Measurements from ENCODE around the gene CYP2C8.
"Not testable (repeated sequence)": the region's sequence is repeated elsewhere in the genome, so short reads cannot be mapped to it uniquely, and the experiment has no call there.

CYP2C8 gene

DNA sequence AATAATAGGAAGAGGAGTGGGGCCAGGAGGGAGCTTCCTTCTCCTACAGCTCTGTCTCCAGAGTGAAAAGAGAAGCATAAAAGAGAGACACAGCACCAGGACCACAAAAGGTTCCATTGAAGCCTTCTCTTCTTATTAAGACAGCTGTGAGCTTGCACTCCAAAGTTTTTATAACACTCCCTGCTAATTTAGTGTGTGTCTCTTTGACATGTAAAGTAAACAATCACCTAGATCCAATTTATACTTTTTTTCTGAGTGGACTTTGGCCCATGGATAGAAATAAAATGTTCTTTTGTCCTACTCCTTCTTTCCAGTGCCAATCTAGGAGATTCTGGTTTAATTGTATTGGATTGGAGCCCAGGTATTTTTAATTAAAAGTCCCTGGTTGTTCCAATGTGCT is at the start of gene CYP2C8:
Gene CYP2C8 (minus strand): TSS at position 212 of the 400 bp plus-strand sequence. CDS start 95 bp downstream, at position 117.
- DNase-seq (ENCODE audit: low spot score) = no peak

DNA sequence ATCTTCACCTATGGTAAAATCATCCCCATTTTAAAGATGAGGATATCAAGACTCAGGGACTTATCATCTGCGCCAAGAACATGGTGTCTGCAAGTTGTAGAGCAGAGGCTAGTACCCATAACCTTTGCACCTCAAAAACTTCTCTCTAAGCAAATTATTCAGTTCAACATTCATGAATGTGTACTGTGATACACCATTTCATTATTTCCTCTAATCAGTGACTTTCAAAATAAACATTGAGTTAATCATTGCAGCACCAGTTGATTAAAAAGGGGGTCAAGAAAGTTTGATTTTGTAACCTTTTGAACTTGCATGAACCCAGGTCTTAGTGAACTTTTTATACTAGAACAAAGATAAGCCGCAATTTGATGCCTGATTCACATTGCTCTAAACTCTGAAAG is 47.6 kb upstream of the CYP2C8 start:
- no peak for DNase-seq (ENCODE audit: low spot score)

DNA sequence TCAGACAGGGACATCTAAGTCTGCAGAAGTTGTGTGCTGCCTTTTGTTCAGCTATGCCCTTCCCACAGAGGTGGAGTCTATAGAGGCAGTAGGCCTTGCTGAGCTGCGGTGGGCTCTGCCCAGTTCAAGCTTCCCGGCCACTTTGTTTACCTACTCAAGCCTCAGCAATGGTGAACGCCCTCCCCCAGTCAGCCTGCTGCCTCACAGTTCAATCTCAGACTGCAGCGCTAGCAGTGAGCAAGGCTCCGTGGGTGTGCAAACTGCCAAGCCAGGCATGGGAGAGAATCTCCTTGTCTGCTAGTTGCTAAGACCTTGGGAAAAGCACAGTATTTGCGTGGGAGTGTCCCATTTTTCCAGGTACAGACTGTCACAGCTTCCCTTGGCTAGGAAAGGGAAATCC is 41.5 kb upstream of the CYP2C8 start:
- DNase-seq (ENCODE audit: low spot score) = not testable (repeated sequence)

DNA sequence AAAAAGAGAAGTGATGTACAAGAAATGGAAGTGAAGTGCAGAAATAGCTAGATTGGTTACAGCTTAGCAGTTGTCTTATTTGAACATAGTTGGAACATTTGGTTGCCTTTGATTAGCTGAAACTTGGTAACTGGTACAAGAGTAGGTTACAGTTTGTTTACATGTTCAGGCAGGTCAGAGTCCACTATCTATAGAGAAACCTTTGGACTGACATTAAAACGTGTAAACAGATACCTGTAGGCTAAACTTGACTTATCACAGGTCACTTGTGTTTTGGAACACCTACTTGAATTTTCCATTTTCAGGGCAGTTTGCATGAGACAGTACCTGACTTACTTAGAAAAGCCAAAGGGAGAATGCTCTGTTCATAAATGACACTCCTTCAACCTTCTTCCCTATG is 28.5 kb upstream of the CYP2C8 start:
- DNase-seq (ENCODE audit: low spot score) = no peak

- no peak for DNase-seq (ENCODE audit: low spot score)
These were observed 26.8 kb upstream of the CYP2C8 start for GRCh38 chr10:95096143-95096542.

GRCh38 chr10:95079626-95080025 is 10.3 kb upstream of the CYP2C8 start:
- DNase-seq (ENCODE audit: low spot score) = not testable (repeated sequence)

GRCh38 chr10:95077556-95077955 is 8.3 kb upstream of the CYP2C8 start:
- DNase-seq (ENCODE audit: low spot score) = no peak

- no peak for DNase-seq (ENCODE audit: low spot score)
These were observed 1.9 kb upstream of the CYP2C8 start for GRCh38 chr10:95071107-95071660.

DNA sequence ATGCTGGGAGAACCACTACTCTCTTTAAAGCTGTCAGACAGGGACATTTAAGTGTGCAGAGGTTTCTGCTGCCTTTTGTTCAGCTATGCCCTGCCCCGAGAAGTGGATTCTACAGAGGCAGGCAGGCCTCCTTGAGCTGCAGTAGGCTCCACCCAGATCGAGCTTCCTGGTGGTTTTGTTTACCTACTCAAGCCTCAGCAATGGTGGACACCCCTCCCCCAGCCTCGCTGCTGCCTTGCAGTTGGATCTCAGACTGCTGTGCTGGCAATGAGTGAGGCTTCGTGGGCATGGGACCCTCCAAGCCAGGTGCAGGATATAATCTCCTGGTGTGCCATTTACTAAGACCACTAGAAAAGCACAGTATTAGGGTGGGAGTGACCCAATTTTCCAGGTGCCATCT is 5.2 kb downstream of the CYP2C8 start:
- not testable (repeated sequence) for DNase-seq (ENCODE audit: low spot score)

DNA sequence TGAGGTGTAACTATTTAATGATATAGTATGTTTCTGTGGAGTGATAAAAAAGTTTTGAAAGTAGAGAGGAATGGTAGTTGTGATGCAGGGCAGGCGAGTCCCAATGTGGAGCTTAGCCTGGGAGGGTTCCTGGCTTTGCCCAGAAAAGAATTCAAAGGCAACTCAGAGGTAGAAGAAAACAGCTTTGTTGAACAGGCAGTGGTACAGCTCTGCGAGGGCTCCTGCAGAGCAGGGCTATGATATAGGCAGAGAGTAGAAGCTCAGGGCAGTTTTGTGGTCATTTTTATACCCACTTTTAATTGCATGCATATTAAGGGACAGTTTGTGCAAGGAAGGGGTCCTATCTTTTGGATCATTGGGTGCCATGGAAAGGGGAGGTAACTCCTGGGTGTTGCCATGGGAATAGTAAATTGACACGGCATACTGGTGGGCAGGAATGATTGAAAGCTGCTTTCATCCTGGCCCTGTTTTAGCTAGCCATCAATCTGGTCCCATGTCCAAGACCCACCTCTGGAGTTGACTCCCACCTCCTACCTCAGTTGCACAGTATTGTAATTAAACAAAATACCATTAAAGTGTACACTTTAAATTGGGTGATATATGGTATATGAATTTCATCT is 12.4 kb downstream of the CYP2C8 start:
- no peak for DNase-seq (ENCODE audit: low spot score)

DNA sequence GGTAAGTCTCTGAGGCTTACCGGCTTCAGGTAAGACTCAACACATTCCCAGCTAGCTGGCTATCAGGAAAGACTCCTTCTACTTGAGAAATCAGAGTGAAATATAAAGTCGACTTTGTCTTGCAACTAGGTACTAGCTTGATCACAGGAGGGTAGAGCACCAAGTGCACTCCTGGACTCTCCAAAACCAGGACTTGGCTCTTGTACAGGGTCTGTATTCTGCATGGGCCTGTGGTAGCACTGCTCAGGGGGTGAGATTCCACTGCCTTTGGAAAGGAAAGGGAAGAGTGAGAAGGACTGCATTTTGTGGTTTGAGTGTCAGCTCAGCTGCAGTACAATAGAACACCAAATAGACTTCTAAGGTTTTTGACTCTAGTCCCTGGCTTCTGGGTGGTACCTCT is 19.4 kb downstream of the CYP2C8 start:
- no peak for DNase-seq (ENCODE audit: low spot score)

DNA sequence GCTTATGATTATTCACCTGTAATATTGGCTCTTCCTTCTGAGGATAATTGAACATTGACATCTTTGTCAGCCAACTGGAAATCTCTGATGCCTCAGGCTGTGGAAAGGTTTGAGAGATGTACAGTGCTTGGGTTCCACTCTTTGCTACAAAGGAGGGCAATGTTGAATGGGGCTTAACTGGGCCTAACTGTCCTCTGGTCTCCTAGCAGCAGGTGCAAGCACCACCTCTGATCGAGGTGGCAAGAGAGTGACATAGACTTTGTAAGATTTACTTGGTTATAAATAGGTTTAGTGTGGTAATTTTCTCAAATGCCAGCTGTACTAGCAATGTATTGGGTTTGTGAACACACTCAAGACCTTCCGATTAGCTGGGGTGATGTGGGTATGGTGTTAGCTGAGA is 21.1 kb downstream of the CYP2C8 start:
- no peak for DNase-seq (ENCODE audit: low spot score)

GRCh38 chr10:95039281-95039680 is 30.0 kb downstream of the CYP2C8 start:
- no peak for DNase-seq (ENCODE audit: low spot score)

GRCh38 chr10:95035332-95036295 is 33.7 kb downstream of the CYP2C8 start:
- DNase-seq (ENCODE audit: low spot score) = no peak

- DNase-seq (ENCODE audit: low spot score) = no peak
These were observed 34.9 kb downstream of the CYP2C8 start for GRCh38 chr10:95034401-95034800.

- DNase-seq (ENCODE audit: low spot score) = no peak
These were observed 37.6 kb downstream of the CYP2C8 start for GRCh38 chr10:95031656-95032055.

- DNase-seq (ENCODE audit: low spot score) = no peak
These were observed 42.8 kb downstream of the CYP2C8 start for GRCh38 chr10:95026461-95026860.

- no peak for DNase-seq (ENCODE audit: low spot score)
These were observed 71.5 kb downstream of the CYP2C8 start for GRCh38 chr10:94997741-94998174.

DNA sequence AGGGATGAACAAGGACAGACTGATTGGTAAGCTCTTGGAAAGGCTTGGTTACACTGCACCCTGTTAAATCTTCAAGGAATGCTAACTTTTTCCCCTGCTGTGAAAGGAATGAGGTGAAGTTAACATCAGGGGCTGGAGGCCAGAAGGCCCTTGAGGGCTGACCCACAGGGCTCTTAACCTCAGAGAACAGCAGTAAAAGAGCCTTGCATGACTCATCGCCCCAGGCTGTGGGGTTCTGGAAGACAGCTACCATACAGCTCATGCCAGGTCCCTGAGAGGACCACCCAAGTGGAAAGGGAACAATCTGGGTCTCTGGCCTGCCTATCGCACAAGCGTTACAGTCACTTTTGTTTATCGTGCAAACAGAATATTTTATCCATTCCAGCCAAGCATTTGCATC is 76.5 kb downstream of the CYP2C8 start:
- no peak for DNase-seq (ENCODE audit: low spot score)

- DNase-seq (ENCODE audit: low spot score) = no peak
These were observed 77.9 kb downstream of the CYP2C8 start for GRCh38 chr10:94991243-94991888.

DNA sequence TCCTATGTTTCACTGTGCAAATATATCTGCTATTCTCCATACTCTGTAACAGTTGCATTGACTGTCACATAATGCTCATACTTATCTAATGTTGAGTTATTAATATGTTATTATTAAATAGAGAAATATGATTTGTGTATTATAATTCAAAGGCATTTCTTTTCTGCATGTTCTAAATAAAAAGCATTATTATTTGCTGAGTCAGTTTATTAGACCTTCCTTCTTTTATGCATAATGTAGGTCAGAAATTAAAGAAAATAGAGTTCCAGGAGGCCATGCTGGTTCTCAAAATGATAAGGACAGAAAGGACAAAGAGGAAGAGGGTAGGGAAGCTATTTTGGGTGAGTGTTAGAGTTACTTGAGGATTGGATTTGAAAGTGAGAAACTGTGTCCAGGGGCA is 80.1 kb downstream of the CYP2C8 start:
- no peak for DNase-seq (ENCODE audit: low spot score)
